Activated naive CD8-positive, alpha-beta T cell treated with anti-CD3 and anti-CD28 coated beads for 36 hours (primary cell): Measurements from ENCODE around the gene ERC1. TPM values are rescaled to one million over a fixed set of nuclear protein-coding genes. Genes with fewer than 3 reads are reported as not detected.

ENCODE experiments used
- DNase-seq: peaks from one replicate; pipeline ENCODE4 v3.0.0; 2021
- H3K27ac Mint-ChIP-seq: one replicate; pipeline ENCODE4 v1.8.0; 2022; ENCODE audit warnings: mild to moderate bottlenecking, moderate library complexity, mixed read lengths
- H3K27me3 Mint-ChIP-seq: one replicate; pipeline ENCODE4 v1.8.0; 2022; ENCODE audit warnings: mild to moderate bottlenecking, mixed read lengths
- H3K36me3 Mint-ChIP-seq: one replicate; pipeline ENCODE4 v1.8.0; 2021; ENCODE audit warnings: mild to moderate bottlenecking, mixed read lengths
- H3K4me1 Mint-ChIP-seq: one replicate; pipeline ENCODE4 v1.8.0; 2021; ENCODE audit warnings: mixed read lengths
- H3K4me3 Mint-ChIP-seq: one replicate; pipeline ENCODE4 v1.8.0; 2022; ENCODE audit warnings: mild to moderate bottlenecking, moderate library complexity, mixed read lengths
- H3K9me3 Mint-ChIP-seq: one replicate; pipeline ENCODE4 v1.8.0; 2022; ENCODE audit warnings: mixed read lengths
- total RNA-seq, 2 experiments: library from RNA; stranded (reverse); gene quantifications; one replicate each; pipeline ENCODE4 v1.2.3, GENCODE V29; 2021

The ERC1 gene
- total RNA-seq, 2 experiments from 2014 or later = 24.0 to 25.5 TPM

DNA sequence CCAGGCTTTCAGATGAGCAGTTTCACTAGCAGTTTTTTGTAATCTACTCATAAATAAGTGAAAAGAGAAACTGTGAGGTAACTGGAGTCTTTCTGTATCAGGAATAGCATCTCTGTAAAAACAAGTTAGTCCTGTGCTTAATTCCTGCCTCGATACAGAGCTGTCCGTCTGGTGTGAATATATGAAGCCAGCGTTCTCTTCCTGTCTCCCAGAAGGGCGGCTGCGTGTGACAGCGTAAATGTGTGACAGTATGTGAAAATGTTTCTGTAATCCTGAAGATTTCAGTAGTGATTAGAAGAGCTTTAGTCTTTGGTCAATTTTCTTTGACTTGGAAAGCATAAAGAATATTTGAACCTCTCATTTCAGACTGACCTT, 453.1 kb downstream of the ERC1 start:
- Mint-ChIP-seq H3K4me1 (no peaks in the 10 kb centered on the region), H3K4me3 (no peak overlapping the region), H3K9me3 (no peaks in the 10 kb centered on the region), H3K27ac (no peak overlapping the region), H3K36me3 (peaks cover 19% of the 10 kb centered on the region), H3K27me3 (no peaks in the 10 kb centered on the region)
- no peak for DNase-seq

DNA sequence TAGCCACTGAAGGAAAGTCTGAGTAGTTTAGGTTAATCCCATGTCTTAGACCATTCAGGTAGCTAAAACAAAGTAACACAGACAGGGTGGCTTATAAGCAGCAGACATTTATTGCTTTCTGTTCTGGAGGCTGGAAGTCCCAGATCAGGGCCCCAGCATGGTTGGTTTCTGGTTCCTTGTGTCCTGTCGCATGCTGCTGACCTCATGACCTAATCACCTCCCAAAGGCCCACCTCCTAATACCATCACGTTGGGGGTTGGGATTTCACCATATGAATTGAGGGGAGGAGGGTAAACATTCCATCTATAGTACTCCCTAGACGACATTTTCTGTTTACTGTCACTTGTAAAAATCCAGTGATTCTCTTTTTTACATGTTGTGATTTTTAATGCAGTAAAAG, 454.8 kb downstream of the ERC1 start:
- no peaks in the 10 kb centered on the region for H3K9me3 Mint-ChIP-seq
- H3K4me3 Mint-ChIP-seq = no peak overlapping the region
- H3K27ac Mint-ChIP-seq = no peak overlapping the region
- peaks cover 23% of the 10 kb centered on the region for H3K36me3 Mint-ChIP-seq
- H3K4me1 Mint-ChIP-seq = no peaks in the 10 kb centered on the region
- H3K27me3 Mint-ChIP-seq = no peaks in the 10 kb centered on the region
- no peak for DNase-seq

DNA sequence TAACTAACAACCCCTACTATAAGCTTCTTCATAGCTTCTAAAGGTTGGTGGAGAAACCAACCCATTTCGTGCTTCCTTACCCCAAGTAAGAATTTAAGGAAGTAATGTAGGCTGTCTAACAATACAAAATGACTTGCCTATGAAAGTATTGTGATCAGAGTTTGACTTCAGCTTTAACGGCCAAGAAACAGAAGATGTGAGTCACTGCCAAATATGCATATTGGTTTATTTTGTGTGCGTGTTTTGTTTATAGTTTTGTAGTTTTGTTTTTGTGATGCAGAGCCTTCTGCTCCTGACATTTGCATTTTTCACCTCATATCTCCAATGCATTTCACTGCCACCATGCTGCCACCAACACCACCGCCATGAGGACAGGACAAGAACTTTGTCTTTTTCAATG, 457.3 kb downstream of the ERC1 start:
- Mint-ChIP-seq H3K27me3 (no peaks in the 10 kb centered on the region), H3K27ac (no peak overlapping the region), H3K36me3 (peaks cover 30% of the 10 kb centered on the region), H3K4me1 (peaks cover 5% of the 10 kb centered on the region), H3K9me3 (no peaks in the 10 kb centered on the region), H3K4me3 (no peak overlapping the region)
- no peak for DNase-seq

DNA sequence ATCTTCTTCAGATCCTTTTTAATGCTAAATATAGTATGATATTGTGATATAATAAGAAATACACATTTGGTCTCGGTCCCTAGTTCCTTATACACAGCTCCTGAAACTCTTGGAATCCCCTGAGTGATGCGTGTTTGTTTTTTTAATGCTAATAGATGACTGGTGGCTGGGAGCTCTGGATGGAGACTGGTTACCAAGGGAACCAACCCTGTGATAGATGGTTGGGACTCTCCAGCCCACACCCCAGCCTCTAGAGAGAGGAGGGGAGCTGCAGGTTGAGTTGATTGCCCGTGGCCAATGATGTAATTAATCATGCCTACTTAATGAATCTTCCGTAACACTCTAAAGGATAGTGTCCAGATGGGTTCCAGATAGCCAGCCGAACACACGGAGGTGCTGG, 462.8 kb downstream of the ERC1 start:
- Mint-ChIP-seq H3K27ac (no peak overlapping the region), H3K4me1 (peaks cover 5% of the 10 kb centered on the region), H3K27me3 (no peaks in the 10 kb centered on the region), H3K36me3 (peaks cover 16% of the 10 kb centered on the region), H3K9me3 (no peaks in the 10 kb centered on the region), H3K4me3 (no peak overlapping the region)
- no peak for DNase-seq

DNA sequence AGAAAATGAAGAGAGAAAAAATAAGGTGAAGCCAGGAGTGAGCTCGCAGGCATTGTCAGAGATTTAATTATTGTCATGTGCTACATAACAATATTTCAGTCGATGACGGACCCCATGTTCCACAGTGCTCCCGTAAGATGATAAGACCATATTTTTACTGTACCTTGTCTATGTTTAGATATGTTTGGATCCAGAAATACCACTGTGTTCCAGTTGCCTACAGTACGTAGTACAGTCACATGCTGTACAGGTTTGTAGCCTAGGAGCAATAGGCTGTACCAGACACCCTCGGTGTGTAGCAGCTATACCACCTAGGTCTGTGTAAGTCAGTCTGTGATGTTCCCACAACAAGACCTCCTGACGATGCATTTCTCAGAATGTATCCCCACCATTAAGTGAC, 465.9 kb downstream of the ERC1 start:
- Mint-ChIP-seq H3K36me3 (peaks cover 12% of the 10 kb centered on the region), H3K4me1 (peaks cover 5% of the 10 kb centered on the region), H3K4me3 (no peak overlapping the region), H3K27me3 (no peaks in the 10 kb centered on the region), H3K9me3 (no peaks in the 10 kb centered on the region), H3K27ac (no peak overlapping the region)
- no peak for DNase-seq

DNA sequence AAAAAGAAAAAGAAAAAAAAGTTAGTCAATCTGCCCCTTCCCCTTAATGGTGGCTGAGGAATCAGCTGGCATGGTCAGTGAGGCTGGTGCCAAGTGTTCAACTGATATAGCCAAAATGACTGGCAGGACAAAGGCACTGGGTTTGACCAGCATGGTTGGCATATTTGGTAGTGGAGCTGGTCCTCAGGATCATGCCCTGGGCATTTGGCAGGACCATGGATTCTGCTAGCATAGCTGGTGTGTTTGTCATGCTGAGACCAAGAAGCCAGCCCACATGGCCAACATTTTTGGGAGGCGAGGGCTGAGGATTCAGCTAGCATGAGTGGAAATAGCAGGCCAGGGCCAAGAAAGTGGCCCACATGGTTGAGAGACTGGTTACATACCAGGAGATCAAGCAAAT, 466.9 kb downstream of the ERC1 start:
- Mint-ChIP-seq H3K27ac (no peak overlapping the region), H3K9me3 (no peaks in the 10 kb centered on the region), H3K4me1 (no peaks in the 10 kb centered on the region), H3K4me3 (no peak overlapping the region), H3K27me3 (no peaks in the 10 kb centered on the region), H3K36me3 (peaks cover 6% of the 10 kb centered on the region)
- no peak for DNase-seq

DNA sequence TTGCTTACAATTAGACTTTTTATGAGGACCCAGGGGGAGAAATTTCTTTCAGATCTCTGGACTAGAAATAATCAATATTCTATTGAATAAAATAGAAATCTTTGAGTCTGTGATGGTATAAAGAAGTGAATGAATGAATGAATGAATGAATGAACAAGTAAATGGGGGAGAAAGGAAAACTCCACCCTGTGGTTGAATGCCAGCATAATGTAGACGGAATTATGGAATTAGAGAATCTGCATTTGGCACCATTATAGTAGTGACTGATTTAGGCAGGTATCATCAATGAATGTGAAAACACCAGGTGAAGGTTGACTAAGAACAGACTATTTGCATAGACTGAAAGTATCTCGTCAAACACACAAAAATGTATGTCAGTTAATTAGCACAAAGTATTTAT, 468.3 kb downstream of the ERC1 start:
- no peaks in the 10 kb centered on the region for H3K4me1 Mint-ChIP-seq

DNA sequence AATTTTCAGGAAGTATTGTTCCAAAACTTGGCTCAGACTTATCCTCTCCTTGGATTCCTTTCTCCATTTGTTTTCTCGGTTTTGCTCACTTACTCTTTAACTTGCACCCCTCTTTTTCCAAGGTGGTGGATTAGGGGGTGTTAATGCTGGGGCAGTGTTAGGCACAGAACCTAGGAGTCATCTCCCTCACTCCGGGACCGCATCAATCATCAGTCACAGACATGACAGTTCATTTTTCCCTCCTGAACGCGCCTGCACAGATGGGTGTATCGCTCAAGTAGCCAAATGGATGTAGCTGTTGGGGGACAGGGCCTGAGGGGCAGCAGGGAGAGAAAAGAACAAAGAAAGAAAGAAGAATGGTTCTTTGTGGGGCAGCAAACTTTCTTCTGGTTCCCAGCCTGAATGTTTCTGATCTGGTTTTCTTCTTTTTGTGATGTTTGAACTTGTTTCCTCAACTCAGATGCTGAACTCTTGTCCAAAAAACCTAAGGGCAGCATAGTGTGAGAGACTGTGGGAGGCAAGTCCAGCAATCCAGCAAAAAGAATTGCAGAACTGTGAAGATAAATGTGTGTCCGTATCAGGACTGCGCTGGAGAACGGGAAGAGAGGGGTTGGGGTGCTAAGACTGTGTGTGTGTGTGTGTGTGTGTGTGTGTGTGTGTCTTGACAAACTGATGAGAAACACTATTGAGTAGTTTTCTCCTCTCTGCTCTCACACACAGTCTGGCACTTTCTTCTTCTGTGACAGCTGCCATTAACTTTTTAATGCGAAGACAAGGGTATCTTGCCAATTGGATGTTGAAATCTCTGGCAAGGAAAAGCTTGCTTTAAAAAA, 472.3 kb downstream of the ERC1 start:
- Mint-ChIP-seq H3K4me3 (no peak overlapping the region), H3K36me3 (peaks cover 4% of the 10 kb centered on the region), H3K27ac (no peak overlapping the region), H3K27me3 (no peaks in the 10 kb centered on the region), H3K4me1 (no peaks in the 10 kb centered on the region), H3K9me3 (no peaks in the 10 kb centered on the region)
- no peak for DNase-seq

More for the DNA sequence above, 468.3 kb downstream of the ERC1 start:
- no peak for DNase-seq
- H3K27me3 Mint-ChIP-seq = no peaks in the 10 kb centered on the region
- no peak overlapping the region for H3K4me3 Mint-ChIP-seq
- no peaks in the 10 kb centered on the region for H3K9me3 Mint-ChIP-seq
- no peak overlapping the region for H3K27ac Mint-ChIP-seq
- H3K36me3 Mint-ChIP-seq = peaks cover 4% of the 10 kb centered on the region

DNA sequence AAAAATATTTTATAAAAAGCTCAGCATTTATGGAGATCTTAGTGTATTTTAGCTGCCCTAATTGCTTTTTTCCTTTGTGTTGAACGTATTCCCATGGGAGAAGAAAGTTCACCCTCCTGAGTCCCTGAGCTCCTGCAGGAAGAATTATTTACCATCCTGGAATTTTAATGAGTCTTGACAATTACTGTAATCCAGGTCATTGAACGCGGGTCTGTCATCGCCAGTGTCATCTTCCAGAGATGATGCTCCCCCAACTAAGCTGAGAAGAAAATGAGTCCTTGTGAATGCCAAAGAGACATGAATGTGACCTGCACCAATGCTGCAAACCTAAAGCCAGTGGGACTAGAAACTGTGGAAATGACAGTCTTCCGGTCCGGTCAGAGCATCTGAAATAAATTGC, 473.9 kb downstream of the ERC1 start:
- peaks cover 4% of the 10 kb centered on the region for H3K36me3 Mint-ChIP-seq
- no peaks in the 10 kb centered on the region for H3K9me3 Mint-ChIP-seq
- no peak for DNase-seq
- H3K4me1 Mint-ChIP-seq = no peaks in the 10 kb centered on the region
- H3K27ac Mint-ChIP-seq = no peak overlapping the region
- no peak overlapping the region for H3K4me3 Mint-ChIP-seq
- no peaks in the 10 kb centered on the region for H3K27me3 Mint-ChIP-seq

DNA sequence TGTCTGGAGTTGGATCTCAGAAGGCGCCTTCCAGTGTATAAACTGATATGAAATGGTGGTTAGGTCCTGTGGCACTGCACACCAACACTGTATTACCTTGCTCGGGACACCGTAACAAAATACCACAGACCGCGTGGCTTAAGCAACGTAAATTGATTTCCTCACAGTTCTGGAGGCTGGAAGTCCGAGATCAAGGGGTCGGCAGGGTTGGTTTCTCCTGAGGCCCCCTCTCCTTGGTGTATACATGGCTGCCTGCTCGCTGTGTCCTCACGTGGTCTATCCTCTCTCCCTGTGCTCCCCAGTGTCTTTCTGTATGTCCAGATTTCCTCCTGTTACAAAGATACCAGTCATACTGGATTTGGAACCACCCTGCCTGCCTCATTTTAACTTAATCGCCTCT, 475.0 kb downstream of the ERC1 start:
- Mint-ChIP-seq H3K4me3 (no peak overlapping the region), H3K36me3 (peaks cover 3% of the 10 kb centered on the region), H3K27me3 (no peaks in the 10 kb centered on the region), H3K9me3 (no peaks in the 10 kb centered on the region), H3K27ac (no peak overlapping the region), H3K4me1 (no peaks in the 10 kb centered on the region)
- no peak for DNase-seq

DNA sequence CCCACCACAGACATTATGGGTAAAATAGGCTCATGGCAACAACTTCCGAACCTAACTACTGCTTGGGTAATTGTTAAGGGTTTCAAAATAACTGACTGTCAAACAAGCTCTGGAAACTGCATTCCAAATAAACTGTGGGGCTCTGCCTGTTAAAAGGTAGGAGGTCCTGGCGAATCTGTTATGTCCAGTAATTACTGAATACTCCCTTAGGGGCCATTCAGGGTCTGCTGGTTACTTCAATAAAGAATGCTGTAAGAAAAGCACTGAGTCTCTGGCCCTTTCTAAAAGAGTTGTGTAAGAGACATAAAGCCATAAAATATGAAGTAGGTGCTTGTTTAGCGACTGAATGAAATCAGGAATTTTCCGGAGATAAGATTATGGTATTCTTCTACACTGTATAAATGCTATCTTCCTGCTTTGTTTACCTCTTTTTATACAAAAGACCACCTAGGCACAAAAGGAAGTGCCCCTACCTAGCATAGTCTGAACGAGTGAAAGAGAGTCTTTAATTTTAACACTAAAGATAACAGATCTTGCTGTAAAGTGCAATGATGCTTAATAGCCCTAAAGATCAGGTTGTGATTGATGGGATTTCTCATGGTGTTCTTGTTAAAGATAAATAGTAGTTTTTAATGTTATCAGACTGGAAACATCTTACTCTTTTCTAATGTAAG, 475.6 kb downstream of the ERC1 start:
- Mint-ChIP-seq H3K36me3 (peaks cover 4% of the 10 kb centered on the region), H3K4me1 (no peaks in the 10 kb centered on the region), H3K27me3 (no peaks in the 10 kb centered on the region), H3K27ac (no peak overlapping the region), H3K9me3 (no peaks in the 10 kb centered on the region), H3K4me3 (no peak overlapping the region)
- no peak for DNase-seq

DNA sequence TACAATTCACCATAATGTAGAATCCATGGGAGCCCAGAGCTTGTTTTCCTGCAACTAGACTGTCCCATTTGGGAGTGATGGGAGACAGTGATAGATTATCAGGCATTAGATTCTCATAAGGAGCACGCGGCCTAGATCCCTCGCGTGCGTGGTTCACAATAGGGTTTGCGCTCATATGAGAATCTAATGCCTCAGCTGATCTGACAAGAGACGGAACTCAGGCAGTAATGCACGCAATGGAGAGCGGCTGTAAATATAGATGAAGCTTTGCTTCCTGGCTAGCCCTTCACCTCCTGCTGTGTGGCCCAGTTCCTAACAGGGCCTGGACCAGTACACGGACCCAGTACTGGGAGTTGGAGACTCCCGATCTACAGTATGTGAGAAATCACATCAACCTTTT, 476.7 kb downstream of the ERC1 start:
- peaks cover 1% of the 10 kb centered on the region for H3K4me1 Mint-ChIP-seq
- no peak overlapping the region for H3K27ac Mint-ChIP-seq
- H3K36me3 Mint-ChIP-seq = peaks cover 3% of the 10 kb centered on the region
- DNase-seq = no peak
- H3K9me3 Mint-ChIP-seq = no peaks in the 10 kb centered on the region
- H3K4me3 Mint-ChIP-seq = no peak overlapping the region
- H3K27me3 Mint-ChIP-seq = no peaks in the 10 kb centered on the region

DNA sequence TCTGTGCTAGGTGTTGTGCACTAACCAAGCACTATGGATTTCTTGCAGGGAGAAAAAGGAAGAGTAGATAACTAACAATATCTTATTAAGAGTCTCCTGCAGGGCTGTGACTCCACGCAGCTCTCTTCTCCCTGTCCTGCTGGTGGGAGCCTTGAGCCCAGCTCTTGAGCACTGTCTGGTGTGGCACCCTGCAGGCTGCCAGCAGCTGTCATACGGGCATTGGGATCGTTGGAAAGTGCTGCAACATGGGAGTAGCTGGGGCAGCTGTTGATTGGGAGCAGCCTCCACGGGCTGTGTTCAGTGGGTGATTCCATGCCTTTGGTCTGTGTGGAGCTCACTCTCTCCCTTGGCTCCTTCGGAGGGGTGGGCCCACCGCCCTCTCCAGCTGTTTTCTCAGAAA, 478.0 kb downstream of the ERC1 start:
- Mint-ChIP-seq H3K27ac (no peak overlapping the region), H3K36me3 (peaks cover 3% of the 10 kb centered on the region), H3K4me1 (peaks cover 3% of the 10 kb centered on the region), H3K9me3 (no peaks in the 10 kb centered on the region), H3K27me3 (no peaks in the 10 kb centered on the region), H3K4me3 (no peak overlapping the region)
- no peak for DNase-seq

DNA sequence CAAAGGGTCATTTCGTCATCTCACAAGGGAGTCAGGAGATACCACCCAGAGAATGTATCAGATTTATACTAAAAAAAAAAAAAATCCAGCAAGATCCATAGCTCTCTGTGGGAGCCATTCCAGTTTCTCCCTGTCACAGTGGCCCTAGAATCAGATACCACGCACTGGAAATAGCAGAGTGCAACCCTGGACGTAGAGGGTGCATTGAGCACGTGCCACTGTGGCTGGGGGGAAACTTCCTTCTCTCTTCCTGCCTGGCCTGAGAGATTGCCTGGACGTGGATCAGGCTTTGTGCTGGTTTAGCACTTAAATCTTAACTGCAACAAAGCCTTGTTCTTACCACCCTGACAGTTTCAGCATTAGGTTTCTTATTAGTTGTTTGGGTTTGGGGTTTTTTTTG, 479.0 kb downstream of the ERC1 start:
- DNase-seq = no peak
- H3K4me3 Mint-ChIP-seq = no peak overlapping the region
- peaks cover 3% of the 10 kb centered on the region for H3K36me3 Mint-ChIP-seq
- H3K4me1 Mint-ChIP-seq = peaks cover 3% of the 10 kb centered on the region
- H3K27ac Mint-ChIP-seq = no peak overlapping the region
- no peaks in the 10 kb centered on the region for H3K9me3 Mint-ChIP-seq
- H3K27me3 Mint-ChIP-seq = no peaks in the 10 kb centered on the region

DNA sequence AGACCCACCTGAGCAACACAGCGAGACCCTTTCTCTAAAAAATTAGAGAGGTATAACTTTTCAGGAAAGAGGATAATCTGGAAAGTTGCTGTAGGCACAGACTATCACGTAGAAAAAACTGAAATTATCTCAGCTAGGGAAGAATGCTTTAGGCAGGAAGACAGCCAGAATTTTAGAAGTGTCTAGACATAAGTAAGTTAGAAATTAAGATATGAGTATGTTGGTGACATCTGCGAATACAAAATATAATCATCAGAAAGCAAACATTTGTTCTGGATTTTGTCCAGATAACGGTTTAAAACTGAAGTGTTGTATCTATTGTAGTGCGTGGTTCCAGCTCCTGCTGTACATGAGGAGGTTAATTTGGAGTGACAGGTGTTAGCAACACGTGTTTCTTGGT, 480.2 kb downstream of the ERC1 start:
- peaks cover 3% of the 10 kb centered on the region for H3K4me1 Mint-ChIP-seq
- no peaks in the 10 kb centered on the region for H3K9me3 Mint-ChIP-seq
- H3K27ac Mint-ChIP-seq = no peak overlapping the region
- peaks cover 3% of the 10 kb centered on the region for H3K36me3 Mint-ChIP-seq
- no peak overlapping the region for H3K4me3 Mint-ChIP-seq
- no peak for DNase-seq
- no peaks in the 10 kb centered on the region for H3K27me3 Mint-ChIP-seq

DNA sequence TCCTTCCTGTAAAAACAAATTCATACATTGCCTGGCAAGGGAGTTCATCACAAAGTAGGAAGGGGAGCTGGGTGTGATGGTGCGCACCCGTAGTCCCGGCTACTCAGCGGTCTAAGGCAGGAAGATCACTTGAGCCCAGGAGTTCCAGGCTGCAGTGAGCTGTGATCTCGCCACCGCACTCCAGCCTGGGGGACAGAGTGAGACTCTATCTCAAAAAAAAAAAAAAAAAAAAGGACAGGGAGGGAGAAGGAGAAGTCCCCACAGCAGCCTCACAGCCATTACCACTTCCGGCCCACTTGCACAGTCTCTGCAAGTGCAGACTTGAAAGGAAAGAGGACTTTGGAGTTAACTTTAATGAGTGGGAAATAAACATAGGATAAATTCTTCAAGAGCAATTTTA, 482.4 kb downstream of the ERC1 start:
- H3K27ac Mint-ChIP-seq = no peak overlapping the region
- peak; percentile 41 for DNase-seq
- H3K27me3 Mint-ChIP-seq = no peaks in the 10 kb centered on the region
- peaks cover 3% of the 10 kb centered on the region for H3K4me1 Mint-ChIP-seq
- peaks cover 3% of the 10 kb centered on the region for H3K36me3 Mint-ChIP-seq
- peak overlapping the region; percentile 18 for H3K4me3 Mint-ChIP-seq
- no peaks in the 10 kb centered on the region for H3K9me3 Mint-ChIP-seq
